CD4-positive, alpha-beta T cell treated with Interleukin-10 for 1 hour (primary cell): ENCODE data around the gene CHRNG.

Experiments used
- DNase-seq: peaks from one replicate; pipeline ENCODE4 v3.0.0-alpha.2; 2020

The CHRNG gene

GRCh38 chr2:232505856-232506255 lies 33.6 kb upstream of the CHRNG start:
- no peak for DNase-seq

GRCh38 chr2:232506709-232507108 lies 32.8 kb upstream of the CHRNG start:
- no peak for DNase-seq

- no peak for DNase-seq
Observed at GRCh38 chr2:232508251-232508650, 31.2 kb upstream of the CHRNG start.

- no peak for DNase-seq
Observed at GRCh38 chr2:232511336-232511890, 28.1 kb upstream of the CHRNG start.

GRCh38 chr2:232512602-232513001 lies 26.9 kb upstream of the CHRNG start:
- no peak for DNase-seq

- no peak for DNase-seq
Observed at GRCh38 chr2:232513353-232513752, 26.1 kb upstream of the CHRNG start.

- no peak for DNase-seq
Observed at GRCh38 chr2:232515639-232516038, 23.9 kb upstream of the CHRNG start.

GRCh38 chr2:232516551-232516950 lies 22.9 kb upstream of the CHRNG start:
- no peak for DNase-seq

GRCh38 chr2:232518844-232519243 lies 20.6 kb upstream of the CHRNG start:
- no peak for DNase-seq

- DNase-seq: no peak
Observed at GRCh38 chr2:232519581-232520438, 19.7 kb upstream of the CHRNG start, which contains the start of gene PRSS56. TSS of gene PRSS56 (plus strand) at chr2:232520388. CDS start at chr2:232520599, 211 bp downstream.

GRCh38 chr2:232520489-232520888 lies 19.0 kb upstream of the CHRNG start:
- no peak for DNase-seq

GRCh38 chr2:232521098-232521497 lies 18.4 kb upstream of the CHRNG start:
- DNase-seq: no peak

- peak; percentile 61 for DNase-seq
Observed at GRCh38 chr2:232521959-232522622, 17.4 kb upstream of the CHRNG start.

- DNase-seq: no peak
Observed at GRCh38 chr2:232522623-232523401, 16.7 kb upstream of the CHRNG start.

GRCh38 chr2:232523402-232523681 lies 16.1 kb upstream of the CHRNG start:
- no peak for DNase-seq

GRCh38 chr2:232523682-232524597 lies 15.6 kb upstream of the CHRNG start:
- DNase-seq: peak; percentile 12

- no peak for DNase-seq
Observed at GRCh38 chr2:232524771-232525170, 14.7 kb upstream of the CHRNG start.

GRCh38 chr2:232525199-232525598 lies 14.3 kb upstream of the CHRNG start:
- DNase-seq: no peak

GRCh38 chr2:232525791-232526371 lies 13.6 kb upstream of the CHRNG start, which contains the start of gene CHRND:
TSS of gene CHRND (plus strand) at chr2:232526160. CDS start at chr2:232526216, 56 bp downstream.
- DNase-seq: no peak

- DNase-seq: no peak
Observed at GRCh38 chr2:232526372-232526941, 13.0 kb upstream of the CHRNG start.

GRCh38 chr2:232527905-232528470 lies 11.5 kb upstream of the CHRNG start:
- no peak for DNase-seq
